HepG2 (cell line): ENCODE data around the gene AHSP. TPM values are rescaled to one million over a fixed set of nuclear protein-coding genes. Genes with fewer than 3 reads are reported as not detected.
"Not testable (repeated sequence)": the region's sequence is repeated elsewhere in the genome, so short reads cannot be mapped to it uniquely, and the experiment has no call there.

Experiments
- ATAC-seq: fragments of 200-7000 bp; cut with Tn5 transposase; 3 replicates; pipeline ENCODE4 v1.9.1; 2020; ENCODE audit warnings: mild to moderate bottlenecking, moderate library complexity
- BruUV-seq: library from RNA; stranded (reverse); fragments of 400-500 nt; replicated peaks from 2 replicates; lab custom pipeline; 2021; lab: Mats Ljungman, UMichigan
- CTCF ChIA-PET: fragments of 300-600 bp; formaldehyde crosslinking; extraction: SDS; loops from one replicate; lab custom pipeline; 2021; ENCODE audit warnings: low total read pairs, inconsistent platforms, low intra/inter-chr PET ratio; lab: Yijun Ruan, JAX
- POLR2A ChIA-PET: fragments of 350-600 bp; sonication (Branson Sonifier 250); formaldehyde crosslinking; loops from one replicate; lab custom pipeline; 2020; ENCODE audit warnings: antibody characterized with exemption, inconsistent platforms; lab: Yijun Ruan, JAX
- DNase-seq: peaks from one replicate; pipeline ENCODE4 v3.0.0-alpha.2; 2015; ENCODE audit warnings: low spot score
- FAIRE-seq: peaks from 3 replicates; lab custom pipeline; 2011; peaks lifted over from hg19 to GRCh38; lab: Jason Lieb, UNC
- H2AFZ ChIP-seq: one replicate; pipeline ENCODE4 v1.6.1; 2011; ENCODE audit warnings: low read length, inconsistent platforms
- H3K27ac ChIP-seq: fragments of 300-600 bp; 3 replicates; pipeline ENCODE4 v1.8.0; 2011; ENCODE audit warnings: mixed run types, mild to moderate bottlenecking, mixed read lengths, low read length, inconsistent platforms; ENCODE audit not compliant: insufficient read depth; ENCODE audit errors: extremely low read length
- H3K27me3 ChIP-seq, 2 experiments: fragments of 200-600 bp in 1 of 2; 2 replicates in 1 of 2; 3 replicates in 1 of 2; pipeline versions ENCODE4 v1.6.0 to v1.8.0; 2011; ENCODE audit warnings: low read length in 2 of 2, mild to moderate bottlenecking in 2 of 2, moderate library complexity in 2 of 2, inconsistent platforms in 1 of 2; ENCODE audit not compliant: insufficient read depth in 2 of 2, control insufficient read depth in 1 of 2
- H3K36me3 ChIP-seq, 2 experiments: fragments of 200-600 bp in 1 of 2; replicated peaks in 1 of 2; 2 replicates in 1 of 2; 3 replicates in 1 of 2; pipeline versions ENCODE4 v1.5.1 to v1.8.0; 2011; ENCODE audit warnings: low read length in 2 of 2, inconsistent platforms in 1 of 2; ENCODE audit not compliant: insufficient read depth in 2 of 2, control insufficient read depth in 1 of 2
- H3K4me1 ChIP-seq: 2 replicates; pipeline ENCODE4 v1.5.1; 2012; ENCODE audit warnings: low read length, inconsistent platforms; ENCODE audit not compliant: insufficient read depth
- H3K4me2 ChIP-seq: 2 replicates; pipeline ENCODE4 v1.6.0; 2011; ENCODE audit warnings: low read depth, low read length, inconsistent platforms
- H3K4me3 ChIP-seq, 3 experiments: fragments of 200-600 bp in 1 of 3; sonication (generic), shearing (Covaris generic) in 1 of 3; replicated peaks in 1 of 3; 2 replicates each; pipeline ENCODE4 v1.5.1; 2011 to 2016; ENCODE audit warnings: low read length in 3 of 3, inconsistent platforms in 2 of 3, low read depth in 2 of 3, mild to moderate bottlenecking in 2 of 3, control low read depth in 1 of 3, mixed read lengths in 1 of 3; ENCODE audit not compliant: insufficient read depth in 1 of 3
- H3K79me2 ChIP-seq: one replicate; pipeline ENCODE4 v1.6.1; 2011; ENCODE audit warnings: low read length, inconsistent platforms; ENCODE audit not compliant: insufficient read depth
- H3K9ac ChIP-seq: 2 replicates; pipeline ENCODE4 v1.6.0; 2011; ENCODE audit warnings: mild to moderate bottlenecking, low read depth, low read length, inconsistent platforms; ENCODE audit not compliant: insufficient read depth
- H3K9me3 ChIP-seq: 2 replicates; pipeline ENCODE4 v1.5.1; 2012; ENCODE audit warnings: mild to moderate bottlenecking, low read length
- H4K20me1 ChIP-seq: 2 replicates; pipeline ENCODE4 v1.6.0; 2011; ENCODE audit warnings: inconsistent platforms, mild to moderate bottlenecking, low read length, moderate library complexity; ENCODE audit not compliant: insufficient read depth
- CC2D1A ChIP-seq: sonication (generic); formaldehyde crosslinking; IDR thresholded peaks from 2 replicates; pipeline ENCODE4 v1.8.1; 2023; ENCODE audit warnings: mild to moderate bottlenecking, missing genetic modification reagents
- GFI1 ChIP-seq: sonication (generic); formaldehyde crosslinking; IDR thresholded peaks from 2 replicates; pipeline ENCODE4 v1.5.0; 2020; ENCODE audit warnings: missing genetic modification reagents, mild to moderate bottlenecking, borderline replicate concordance
- HNRNPK ChIP-seq: fragments of 200-400 bp; formaldehyde crosslinking; IDR thresholded peaks from 2 replicates; pipeline ENCODE4 v1.6.1; 2018; ENCODE audit warnings: low read length, low read depth, moderate library complexity, mild to moderate bottlenecking; ENCODE audit not compliant: poor library complexity, severe bottlenecking
- SALL1 ChIP-seq: sonication (generic); formaldehyde crosslinking; IDR thresholded peaks from 2 replicates; pipeline ENCODE4 v1.8.0; 2022; ENCODE audit warnings: mild to moderate bottlenecking, missing genetic modification reagents
- ZBTB42 ChIP-seq: sonication (generic); formaldehyde crosslinking; IDR thresholded peaks from 2 replicates; pipeline ENCODE4 v1.5.0; 2020; ENCODE audit warnings: mild to moderate bottlenecking, missing genetic modification reagents
- ZNF234 ChIP-seq: sonication (generic); formaldehyde crosslinking; conservative IDR thresholded peaks from 2 replicates; pipeline ENCODE4 v1.5.1; 2020; ENCODE audit warnings: mild to moderate bottlenecking, missing genetic modification reagents
- ZNF564 ChIP-seq: sonication (generic); formaldehyde crosslinking; IDR thresholded peaks from 2 replicates; pipeline ENCODE4 v1.8.1; 2023; ENCODE audit warnings: mild to moderate bottlenecking, missing genetic modification reagents
- WGBS: methylation state at CpG from one replicate; pipeline ENCODE4 v1.1.6; 2017; ENCODE audit warnings: low lambda C conversion rate; 5-methylcytosine and 5-hydroxymethylcytosine counted together
- in situ Hi-C: cut with HindIII; loops from 2 replicates; pipeline ENCODE4 v1.10.0; 2017; ENCODE audit warnings: low pct_unique_long_range_greater_than_20kb; ENCODE audit not compliant: extremely low pct_ligation_motif_present
- intact Hi-C: fragments of 100-400 bp; cut with micrococcal nuclease; formaldehyde crosslinking; loops from one replicate; pipeline ENCODE4 v1.10.0; 2022; ENCODE audit not compliant: unreplicated experiment
- polyA plus RNA-seq, 8 experiments: library from polyadenylated mRNA; depleted of rRNA in 3 of 8; stranded (reverse) in 7 of 8; unstranded in 1 of 8; fragments of >200 nt; fragmentation: Illumina TruSeq in 4 of 8; extraction: Trizol in 4 of 8; gene quantifications; 2 replicates each; pipeline versions ENCODE4 v1.2.1 to v1.2.3, GENCODE V29; 2011 to 2016; ENCODE audit warnings: low read depth in 4 of 8, missing spikeins in 1 of 8, mixed read lengths in 1 of 8; ENCODE audit not compliant: insufficient read depth in 1 of 8
- total RNA-seq, 5 experiments: library from RNA; depleted of rRNA; stranded (reverse); fragments of >200 nt; fragmentation: Illumina TruSeq; extraction: Trizol; gene quantifications; 2 replicates each; pipeline ENCODE4 v1.2.3, GENCODE V29; 2016; ENCODE audit warnings: low read depth in 1 of 5
- TF ChIP-seq, protein P1 (sequence below): sonication (generic); formaldehyde crosslinking; IDR thresholded peaks from 2 replicates; pipeline ENCODE4 v1.9.0; 2021; ENCODE audit warnings: missing genetic modification reagents, borderline replicate concordance
- TF ChIP-seq, protein P2 (sequence below): IDR thresholded peaks from 2 replicates; pipeline ENCODE4 v1.6.1; 2016; ENCODE audit warnings: mild to moderate bottlenecking

AHSP gene
- total and polyA plus RNA-seq, 2 of the 13 experiments (the other 11 are each of a cell fraction or from before 2014, with no cell fraction given): not detected

GRCh38 chr16:31569360-31569717, 41.6 kb downstream of the AHSP start:
- Histone ChIP-seq H3K27ac (no peak overlapping the region), H3K36me3 (no peaks in the 10 kb centered on the region), H3K4me2 (no peak overlapping the region), H3K27me3 (no peaks in the 10 kb centered on the region), H3K9ac (no peak overlapping the region), H2AFZ (no peak overlapping the region), H3K4me1 (no peaks in the 10 kb centered on the region), H3K79me2 (no peaks in the 10 kb centered on the region), H3K9me3 (peaks cover 11% of the 10 kb centered on the region; the same call in 1 of the 2 replicates), H3K4me3 (no peak overlapping the region), H4K20me1 (no peaks in the 10 kb centered on the region)
- no peak for ATAC-seq
- WGBS: 88% methylated on average over 37 of the region's 46 CpGs
- TF ChIP-seq HNRNPK: peak; percentile 87
- TF ChIP-seq ZNF564 (CRISPR knock-in tag): no peak
- intact Hi-C loops (no loop called here), in situ Hi-C loops (no loop called here)
- no TSS peak for BruUV-seq
- no peak for FAIRE-seq
- no peak for DNase-seq
- ChIA-PET CTCF (no interaction called here), POLR2A (no interaction called here)

DNA sequence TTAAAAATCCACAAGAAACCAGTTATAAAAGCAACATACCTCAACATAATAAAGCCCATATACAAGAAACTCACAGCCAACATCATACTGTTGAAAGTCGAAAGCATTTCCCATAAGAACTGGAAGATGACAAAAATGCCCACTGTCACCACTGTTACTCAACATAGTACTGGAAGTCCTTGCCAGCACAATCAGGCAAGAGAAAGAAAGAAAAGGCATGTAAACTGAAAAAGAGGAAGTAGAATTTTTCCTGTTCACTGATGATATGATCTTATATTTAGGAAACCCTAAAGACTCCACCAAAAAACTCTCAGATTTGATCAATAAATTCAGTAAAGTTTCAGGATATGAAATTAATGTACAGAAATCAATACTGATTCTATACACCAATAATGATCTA, 45.1 kb downstream of the AHSP start:
- BruUV-seq: no TSS peak
- Histone ChIP-seq H3K4me3 (no peak overlapping the region), H3K36me3 (no peaks in the 10 kb centered on the region), H3K9ac (no peak overlapping the region), H3K4me1 (no peaks in the 10 kb centered on the region), H3K9me3 (peaks cover 30% of the 10 kb centered on the region), H3K27ac (no peak overlapping the region), H4K20me1 (no peaks in the 10 kb centered on the region), H3K27me3 (no peaks in the 10 kb centered on the region), H3K4me2 (no peak overlapping the region), H3K79me2 (no peaks in the 10 kb centered on the region), H2AFZ (no peak overlapping the region)
- intact Hi-C loops (no loop called here), in situ Hi-C loops (no loop called here)
- TF ChIP-seq ZNF234 (no peak), ZBTB42 (CRISPR knock-in tag) (no peak), SALL1 (no peak), GFI1 (no peak), CC2D1A (CRISPR knock-in tag) (no peak)
- TF ChIP-seq, protein P1, sequence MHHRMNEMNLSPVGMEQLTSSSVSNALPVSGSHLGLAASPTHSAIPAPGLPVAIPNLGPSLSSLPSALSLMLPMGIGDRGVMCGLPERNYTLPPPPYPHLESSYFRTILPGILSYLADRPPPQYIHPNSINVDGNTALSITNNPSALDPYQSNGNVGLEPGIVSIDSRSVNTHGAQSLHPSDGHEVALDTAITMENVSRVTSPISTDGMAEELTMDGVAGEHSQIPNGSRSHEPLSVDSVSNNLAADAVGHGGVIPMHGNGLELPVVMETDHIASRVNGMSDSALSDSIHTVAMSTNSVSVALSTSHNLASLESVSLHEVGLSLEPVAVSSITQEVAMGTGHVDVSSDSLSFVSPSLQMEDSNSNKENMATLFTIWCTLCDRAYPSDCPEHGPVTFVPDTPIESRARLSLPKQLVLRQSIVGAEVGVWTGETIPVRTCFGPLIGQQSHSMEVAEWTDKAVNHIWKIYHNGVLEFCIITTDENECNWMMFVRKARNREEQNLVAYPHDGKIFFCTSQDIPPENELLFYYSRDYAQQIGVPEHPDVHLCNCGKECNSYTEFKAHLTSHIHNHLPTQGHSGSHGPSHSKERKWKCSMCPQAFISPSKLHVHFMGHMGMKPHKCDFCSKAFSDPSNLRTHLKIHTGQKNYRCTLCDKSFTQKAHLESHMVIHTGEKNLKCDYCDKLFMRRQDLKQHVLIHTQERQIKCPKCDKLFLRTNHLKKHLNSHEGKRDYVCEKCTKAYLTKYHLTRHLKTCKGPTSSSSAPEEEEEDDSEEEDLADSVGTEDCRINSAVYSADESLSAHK (CRISPR knock-in tag): no peak
- TF ChIP-seq, protein P2, sequence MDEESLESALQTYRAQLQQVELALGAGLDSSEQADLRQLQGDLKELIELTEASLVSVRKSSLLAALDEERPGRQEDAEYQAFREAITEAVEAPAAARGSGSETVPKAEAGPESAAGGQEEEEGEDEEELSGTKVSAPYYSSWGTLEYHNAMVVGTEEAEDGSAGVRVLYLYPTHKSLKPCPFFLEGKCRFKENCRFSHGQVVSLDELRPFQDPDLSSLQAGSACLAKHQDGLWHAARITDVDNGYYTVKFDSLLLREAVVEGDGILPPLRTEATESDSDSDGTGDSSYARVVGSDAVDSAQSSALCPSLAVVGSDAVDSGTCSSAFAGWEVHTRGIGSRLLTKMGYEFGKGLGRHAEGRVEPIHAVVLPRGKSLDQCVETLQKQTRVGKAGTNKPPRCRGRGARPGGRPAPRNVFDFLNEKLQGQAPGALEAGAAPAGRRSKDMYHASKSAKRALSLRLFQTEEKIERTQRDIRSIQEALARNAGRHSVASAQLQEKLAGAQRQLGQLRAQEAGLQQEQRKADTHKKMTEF: no peak
- POLR2A ChIA-PET: no interaction called here
- ATAC-seq: no peak
- CTCF ChIA-PET: no interaction called here
- no peak for DNase-seq
- FAIRE-seq: no peak
- WGBS: 4% methylated on average over 1 of the region's 1 CpG

DNA sequence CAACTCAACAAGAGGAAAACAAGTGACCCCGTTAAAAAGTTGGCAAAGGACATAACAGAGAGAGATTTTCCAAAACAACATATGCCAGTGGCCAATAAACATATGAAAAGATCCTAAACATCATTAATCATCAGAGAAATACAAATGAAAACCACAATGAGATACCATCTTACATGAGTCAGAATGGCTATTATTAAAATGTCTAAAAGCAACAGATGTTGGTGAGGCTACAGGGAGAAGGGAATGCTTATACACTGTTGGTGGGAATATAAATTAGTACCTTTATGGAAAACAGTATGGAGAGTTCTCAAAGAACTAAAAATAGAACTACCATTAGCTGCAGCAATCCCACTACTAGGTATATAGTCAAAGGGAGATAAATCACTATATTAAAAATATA, 46.5 kb downstream of the AHSP start:
- H3K4me1 ChIP-seq, H3K4me3 ChIP-seq, BruUV-seq, intact Hi-C loops, H3K4me2 ChIP-seq, in situ Hi-C loops, CTCF ChIA-PET, H3K27ac ChIP-seq, H3K27me3 ChIP-seq, H2AFZ ChIP-seq, H4K20me1 ChIP-seq, H3K79me2 ChIP-seq, H3K9ac ChIP-seq, DNase-seq, POLR2A ChIA-PET, H3K36me3 ChIP-seq, ATAC-seq: not testable (repeated sequence)
- H3K9me3 ChIP-seq: peaks cover 41% of the 10 kb centered on the region
- peak; percentile 26 for FAIRE-seq
- WGBS: 2% methylated on average over 1 of the region's 1 CpG
